Activated T-cell treated with anti-CD3 and anti-CD28 coated beads, Interleukin-2, amount 50 U/mL, for 72 hours (primary cell): ENCODE data around the gene PTPRM. TPM values are rescaled to one million over a fixed set of nuclear protein-coding genes. Genes with fewer than 3 reads are reported as not detected.

Experiments used
- ATAC-seq, 2 donors: fragments of 150-1000 bp; cut with Tn5 transposase; replicated peaks in 1 of 2; 2 replicates each; pipeline ENCODE4 v1.10.0; 2021; ENCODE audit warnings: moderate library complexity in 2 of 2, mild to moderate bottlenecking in 1 of 2
- DNase-seq, 2 donors: peaks; one replicate each; pipeline ENCODE4 v3.0.0; 2021 to 2022; ENCODE audit warnings: mixed read lengths in 1 of 2
- H3K27ac Mint-ChIP-seq: one replicate; pipeline ENCODE4 v1.8.0; 2022; ENCODE audit warnings: mild to moderate bottlenecking, moderate library complexity, mixed read lengths
- H3K27me3 Mint-ChIP-seq: one replicate; pipeline ENCODE4 v1.8.0; 2022; ENCODE audit warnings: low read depth, mixed read lengths
- H3K36me3 Mint-ChIP-seq, 2 donors: one replicate each; pipeline ENCODE4 v1.8.0; 2022; ENCODE audit warnings: mixed read lengths in 2 of 2, mild to moderate bottlenecking in 1 of 2; ENCODE audit not compliant: insufficient read depth in 2 of 2
- H3K4me1 Mint-ChIP-seq: one replicate; pipeline ENCODE4 v1.8.0; 2022; ENCODE audit warnings: low read depth, mixed read lengths
- H3K4me3 Mint-ChIP-seq, 2 donors: one replicate each; pipeline ENCODE4 v1.8.0; 2022; ENCODE audit warnings: mild to moderate bottlenecking in 2 of 2, mixed read lengths in 2 of 2, moderate library complexity in 2 of 2
- H3K9me3 Mint-ChIP-seq, 2 donors: one replicate each; pipeline ENCODE4 v1.8.0; 2022; ENCODE audit warnings: mixed read lengths in 2 of 2
- total RNA-seq, 2 donors: library from RNA; stranded (reverse); gene quantifications; one replicate each; pipeline ENCODE4 v1.2.3, GENCODE V29; 2022

The PTPRM gene
- total RNA-seq, 2 donors from 2014 or later: 6.3 to 21.3 TPM

GRCh38 chr18:7661207-7661606 lies 94.1 kb downstream of the PTPRM start:
- ATAC-seq: no peak
- Mint-ChIP-seq H3K9me3 (no peaks in the 10 kb centered on the region), H3K4me1 (no peaks in the 10 kb centered on the region), H3K36me3 (no peaks in the 10 kb centered on the region), H3K27me3 (no peaks in the 10 kb centered on the region), H3K27ac (no peak overlapping the region), H3K4me3 (no peak overlapping the region)
- DNase-seq: no peak

- no peaks in the 10 kb centered on the region for H3K27me3 Mint-ChIP-seq
- no peaks in the 10 kb centered on the region for H3K36me3 Mint-ChIP-seq
- no peak for DNase-seq
- no peak for ATAC-seq
- no peaks in the 10 kb centered on the region for H3K9me3 Mint-ChIP-seq
- no peak overlapping the region for H3K4me3 Mint-ChIP-seq
- no peaks in the 10 kb centered on the region for H3K4me1 Mint-ChIP-seq
- no peak overlapping the region for H3K27ac Mint-ChIP-seq
Observed at GRCh38 chr18:7662866-7663265, 95.8 kb downstream of the PTPRM start.

GRCh38 chr18:7663366-7664312 lies 96.5 kb downstream of the PTPRM start:
- no peak overlapping the region for H3K27ac Mint-ChIP-seq
- no peak for ATAC-seq

GRCh38 chr18:7666195-7666776 lies 99.2 kb downstream of the PTPRM start:
- ATAC-seq: no peak
- Mint-ChIP-seq H3K27me3 (no peaks in the 10 kb centered on the region), H3K4me3 (no peak overlapping the region), H3K4me1 (no peaks in the 10 kb centered on the region), H3K27ac (no peak overlapping the region), H3K36me3 (no peaks in the 10 kb centered on the region), H3K9me3 (no peaks in the 10 kb centered on the region)
- no peak for DNase-seq

More at GRCh38 chr18:7663366-7664312, 96.5 kb downstream of the PTPRM start:
- Mint-ChIP-seq H3K27me3 (no peaks in the 10 kb centered on the region), H3K4me3 (no peak overlapping the region), H3K4me1 (no peaks in the 10 kb centered on the region), H3K9me3 (no peaks in the 10 kb centered on the region), H3K36me3 (no peaks in the 10 kb centered on the region)
- DNase-seq: no peak

GRCh38 chr18:7668392-7668791 lies 101.3 kb downstream of the PTPRM start:
- no peak overlapping the region for H3K27ac Mint-ChIP-seq
- H3K36me3 Mint-ChIP-seq: no peaks in the 10 kb centered on the region
- no peak for ATAC-seq
- H3K9me3 Mint-ChIP-seq: no peaks in the 10 kb centered on the region
- DNase-seq: no peak
- no peak overlapping the region for H3K4me3 Mint-ChIP-seq
- H3K4me1 Mint-ChIP-seq: no peaks in the 10 kb centered on the region
- H3K27me3 Mint-ChIP-seq: no peaks in the 10 kb centered on the region

GRCh38 chr18:7669361-7669760 lies 102.2 kb downstream of the PTPRM start:
- DNase-seq (no peak), ATAC-seq (no peak)
- Mint-ChIP-seq H3K36me3 (no peaks in the 10 kb centered on the region), H3K4me3 (no peak overlapping the region), H3K27ac (no peak overlapping the region), H3K9me3 (no peaks in the 10 kb centered on the region), H3K4me1 (no peaks in the 10 kb centered on the region), H3K27me3 (no peaks in the 10 kb centered on the region)

- DNase-seq (no peak), ATAC-seq (no peak)
- no peaks in the 10 kb centered on the region for H3K27me3 Mint-ChIP-seq
- no peak overlapping the region for H3K27ac Mint-ChIP-seq
- no peaks in the 10 kb centered on the region for H3K9me3 Mint-ChIP-seq
- no peaks in the 10 kb centered on the region for H3K4me1 Mint-ChIP-seq
- no peak overlapping the region for H3K4me3 Mint-ChIP-seq
- H3K36me3 Mint-ChIP-seq: no peaks in the 10 kb centered on the region
Observed at GRCh38 chr18:7671105-7671504, 104.0 kb downstream of the PTPRM start.

GRCh38 chr18:7676253-7676873 lies 109.2 kb downstream of the PTPRM start:
- no peaks in the 10 kb centered on the region for H3K27me3 Mint-ChIP-seq
- no peaks in the 10 kb centered on the region for H3K9me3 Mint-ChIP-seq
- H3K4me3 Mint-ChIP-seq: no peak overlapping the region
- no peaks in the 10 kb centered on the region for H3K4me1 Mint-ChIP-seq
- ATAC-seq (no peak), DNase-seq (no peak)
- no peak overlapping the region for H3K27ac Mint-ChIP-seq
- no peaks in the 10 kb centered on the region for H3K36me3 Mint-ChIP-seq

- no peak overlapping the region for H3K27ac Mint-ChIP-seq
- no peaks in the 10 kb centered on the region for H3K9me3 Mint-ChIP-seq
- H3K27me3 Mint-ChIP-seq: no peaks in the 10 kb centered on the region
- no peak overlapping the region for H3K4me3 Mint-ChIP-seq
- no peaks in the 10 kb centered on the region for H3K4me1 Mint-ChIP-seq
- no peaks in the 10 kb centered on the region for H3K36me3 Mint-ChIP-seq
- DNase-seq (no peak), ATAC-seq (no peak)
Observed at GRCh38 chr18:7677001-7677400, 109.9 kb downstream of the PTPRM start.

- Mint-ChIP-seq H3K27me3 (no peaks in the 10 kb centered on the region), H3K27ac (no peak overlapping the region), H3K4me3 (no peak overlapping the region), H3K4me1 (no peaks in the 10 kb centered on the region), H3K36me3 (no peaks in the 10 kb centered on the region), H3K9me3 (no peaks in the 10 kb centered on the region)
- DNase-seq (no peak), ATAC-seq (no peak)
Observed at GRCh38 chr18:7677424-7677823, 110.3 kb downstream of the PTPRM start.

- Mint-ChIP-seq H3K27ac (no peak overlapping the region), H3K36me3 (no peaks in the 10 kb centered on the region), H3K4me1 (no peaks in the 10 kb centered on the region), H3K27me3 (no peaks in the 10 kb centered on the region), H3K9me3 (no peaks in the 10 kb centered on the region), H3K4me3 (no peak overlapping the region)
- DNase-seq (no peak), ATAC-seq (no peak)
Observed at GRCh38 chr18:7678389-7678788, 111.3 kb downstream of the PTPRM start.

- Mint-ChIP-seq H3K36me3 (no peaks in the 10 kb centered on the region), H3K4me1 (no peaks in the 10 kb centered on the region), H3K4me3 (no peak overlapping the region), H3K27me3 (no peaks in the 10 kb centered on the region), H3K9me3 (no peaks in the 10 kb centered on the region), H3K27ac (no peak overlapping the region)
- no peak for DNase-seq
- no peak for ATAC-seq
Observed at GRCh38 chr18:7678801-7679200, 111.7 kb downstream of the PTPRM start.

GRCh38 chr18:7681298-7681697 lies 114.2 kb downstream of the PTPRM start:
- no peak for ATAC-seq
- H3K36me3 Mint-ChIP-seq: no peaks in the 10 kb centered on the region
- H3K27me3 Mint-ChIP-seq: no peaks in the 10 kb centered on the region
- H3K27ac Mint-ChIP-seq: no peak overlapping the region
- no peak for DNase-seq
- H3K4me3 Mint-ChIP-seq: no peak overlapping the region
- no peaks in the 10 kb centered on the region for H3K9me3 Mint-ChIP-seq
- H3K4me1 Mint-ChIP-seq: no peaks in the 10 kb centered on the region
